Panc1 (cell line): ENCODE results near the gene CAV1.

Source experiments
- SIN3A ChIP-seq: IDR thresholded peaks from 2 replicates; pipeline ENCODE4 v1.6.1; 2012; ENCODE audit warnings: low read depth, mild to moderate bottlenecking, low read length, moderate library complexity, borderline replicate concordance; ENCODE audit not compliant: insufficient read depth
- TCF7L2 ChIP-seq: IDR thresholded peaks from 2 replicates; pipeline ENCODE4 v1.6.1; 2011; ENCODE audit warnings: mild to moderate bottlenecking, low read depth, low read length, inconsistent platforms
- TF ChIP-seq, protein P1 (sequence below): fragments of 450-650 bp; IDR thresholded peaks from 2 replicates; pipeline ENCODE4 v1.5.1; 2017; ENCODE audit warnings: mild to moderate bottlenecking
- TF ChIP-seq, protein P2 (sequence below), 2 experiments: IDR thresholded peaks; 2 replicates each; pipeline ENCODE4 v1.6.1; 2011 to 2012; ENCODE audit warnings: low read depth in 2 of 2, control low read depth in 1 of 2, low read length in 1 of 2, mild to moderate bottlenecking in 1 of 2, moderate library complexity in 1 of 2; ENCODE audit not compliant: insufficient read depth in 1 of 2

- TF ChIP-seq, protein P1, sequence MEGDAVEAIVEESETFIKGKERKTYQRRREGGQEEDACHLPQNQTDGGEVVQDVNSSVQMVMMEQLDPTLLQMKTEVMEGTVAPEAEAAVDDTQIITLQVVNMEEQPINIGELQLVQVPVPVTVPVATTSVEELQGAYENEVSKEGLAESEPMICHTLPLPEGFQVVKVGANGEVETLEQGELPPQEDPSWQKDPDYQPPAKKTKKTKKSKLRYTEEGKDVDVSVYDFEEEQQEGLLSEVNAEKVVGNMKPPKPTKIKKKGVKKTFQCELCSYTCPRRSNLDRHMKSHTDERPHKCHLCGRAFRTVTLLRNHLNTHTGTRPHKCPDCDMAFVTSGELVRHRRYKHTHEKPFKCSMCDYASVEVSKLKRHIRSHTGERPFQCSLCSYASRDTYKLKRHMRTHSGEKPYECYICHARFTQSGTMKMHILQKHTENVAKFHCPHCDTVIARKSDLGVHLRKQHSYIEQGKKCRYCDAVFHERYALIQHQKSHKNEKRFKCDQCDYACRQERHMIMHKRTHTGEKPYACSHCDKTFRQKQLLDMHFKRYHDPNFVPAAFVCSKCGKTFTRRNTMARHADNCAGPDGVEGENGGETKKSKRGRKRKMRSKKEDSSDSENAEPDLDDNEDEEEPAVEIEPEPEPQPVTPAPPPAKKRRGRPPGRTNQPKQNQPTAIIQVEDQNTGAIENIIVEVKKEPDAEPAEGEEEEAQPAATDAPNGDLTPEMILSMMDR = no peak
- TF ChIP-seq TCF7L2 (no peak), SIN3A (no peak)
- TF ChIP-seq, protein P2, sequence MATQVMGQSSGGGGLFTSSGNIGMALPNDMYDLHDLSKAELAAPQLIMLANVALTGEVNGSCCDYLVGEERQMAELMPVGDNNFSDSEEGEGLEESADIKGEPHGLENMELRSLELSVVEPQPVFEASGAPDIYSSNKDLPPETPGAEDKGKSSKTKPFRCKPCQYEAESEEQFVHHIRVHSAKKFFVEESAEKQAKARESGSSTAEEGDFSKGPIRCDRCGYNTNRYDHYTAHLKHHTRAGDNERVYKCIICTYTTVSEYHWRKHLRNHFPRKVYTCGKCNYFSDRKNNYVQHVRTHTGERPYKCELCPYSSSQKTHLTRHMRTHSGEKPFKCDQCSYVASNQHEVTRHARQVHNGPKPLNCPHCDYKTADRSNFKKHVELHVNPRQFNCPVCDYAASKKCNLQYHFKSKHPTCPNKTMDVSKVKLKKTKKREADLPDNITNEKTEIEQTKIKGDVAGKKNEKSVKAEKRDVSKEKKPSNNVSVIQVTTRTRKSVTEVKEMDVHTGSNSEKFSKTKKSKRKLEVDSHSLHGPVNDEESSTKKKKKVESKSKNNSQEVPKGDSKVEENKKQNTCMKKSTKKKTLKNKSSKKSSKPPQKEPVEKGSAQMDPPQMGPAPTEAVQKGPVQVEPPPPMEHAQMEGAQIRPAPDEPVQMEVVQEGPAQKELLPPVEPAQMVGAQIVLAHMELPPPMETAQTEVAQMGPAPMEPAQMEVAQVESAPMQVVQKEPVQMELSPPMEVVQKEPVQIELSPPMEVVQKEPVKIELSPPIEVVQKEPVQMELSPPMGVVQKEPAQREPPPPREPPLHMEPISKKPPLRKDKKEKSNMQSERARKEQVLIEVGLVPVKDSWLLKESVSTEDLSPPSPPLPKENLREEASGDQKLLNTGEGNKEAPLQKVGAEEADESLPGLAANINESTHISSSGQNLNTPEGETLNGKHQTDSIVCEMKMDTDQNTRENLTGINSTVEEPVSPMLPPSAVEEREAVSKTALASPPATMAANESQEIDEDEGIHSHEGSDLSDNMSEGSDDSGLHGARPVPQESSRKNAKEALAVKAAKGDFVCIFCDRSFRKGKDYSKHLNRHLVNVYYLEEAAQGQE (IDR thresholded peaks at IDR 0.05; ENCODE audit: insufficient read depth in 1 of 2, low read depth in 2 of 2, low read length in 1 of 2) = no peak
Observed at GRCh38 chr7:116566666-116567065, 41.8 kb downstream of the CAV1 start.
